BLaER1 (cell line): ENCODE measurements around the gene LRRC74A.
"Not testable (repeated sequence)": the region's sequence is repeated elsewhere in the genome, so short reads cannot be mapped to it uniquely, and the experiment has no call there.

ENCODE experiments used
- H3K27ac ChIP-seq: shearing (Covaris generic); formaldehyde crosslinking; 2 replicates; pipeline ENCODE4 v1.8.1; 2022
- H3K27me3 ChIP-seq: shearing (Covaris generic); formaldehyde crosslinking; 2 replicates; pipeline ENCODE4 v1.8.1; 2022
- H3K36me3 ChIP-seq: shearing (Covaris generic); formaldehyde crosslinking; 2 replicates; pipeline ENCODE4 v1.8.1; 2022
- H3K4me1 ChIP-seq: shearing (Covaris generic); formaldehyde crosslinking; 2 replicates; pipeline ENCODE4 v1.8.1; 2022
- H3K4me2 ChIP-seq: shearing (Covaris generic); formaldehyde crosslinking; 2 replicates; pipeline ENCODE4 v1.8.1; 2022
- H3K4me3 ChIP-seq: shearing (Covaris generic); formaldehyde crosslinking; 2 replicates; pipeline ENCODE4 v1.8.1; 2022
- H3K9ac ChIP-seq: shearing (Covaris generic); formaldehyde crosslinking; 2 replicates; pipeline ENCODE4 v1.8.1; 2022
- H3K9me3 ChIP-seq: shearing (Covaris generic); formaldehyde crosslinking; 2 replicates; pipeline ENCODE4 v1.8.1; 2022
- H4K20me1 ChIP-seq: shearing (Covaris generic); formaldehyde crosslinking; 2 replicates; pipeline ENCODE4 v1.8.1; 2022
- Cebpa-rat ChIP-seq: shearing (Covaris generic); IDR thresholded peaks from 2 replicates; pipeline ENCODE4 v1.8.1; 2022

LRRC74A gene

GRCh38 chr14:76883447-76883846, 57.2 kb downstream of the LRRC74A start:
- Histone ChIP-seq H3K9me3 (no peaks in the 10 kb centered on the region), H3K4me3 (no peak overlapping the region)

GRCh38 chr14:76884394-76884793, 58.2 kb downstream of the LRRC74A start:
- no peak overlapping the region for H3K9ac ChIP-seq
- H4K20me1 ChIP-seq: no peaks in the 10 kb centered on the region
- H3K4me3 ChIP-seq: no peak overlapping the region
- no peaks in the 10 kb centered on the region for H3K36me3 ChIP-seq
- H3K4me2 ChIP-seq: no peak overlapping the region
- peaks cover 13% of the 10 kb centered on the region for H3K4me1 ChIP-seq
- TF ChIP-seq Cebpa-rat: no peak
- H3K9me3 ChIP-seq: no peaks in the 10 kb centered on the region
- H3K27me3 ChIP-seq: no peaks in the 10 kb centered on the region
- H3K27ac ChIP-seq: no peak overlapping the region

More at GRCh38 chr14:76883447-76883846, 57.2 kb downstream of the LRRC74A start:
- H3K4me1 ChIP-seq: peaks cover 13% of the 10 kb centered on the region
- H4K20me1 ChIP-seq: no peaks in the 10 kb centered on the region
- peak overlapping the region; percentile 47 for H3K4me2 ChIP-seq
- H3K36me3 ChIP-seq: no peaks in the 10 kb centered on the region
- H3K27ac ChIP-seq: peak overlapping the region; percentile 38; the same call in 1 of the 2 replicates
- no peak for TF ChIP-seq Cebpa-rat
- no peaks in the 10 kb centered on the region for H3K27me3 ChIP-seq
- H3K9ac ChIP-seq: no peak overlapping the region

- Histone ChIP-seq H3K9ac (no peak overlapping the region), H3K4me1 (peaks cover 13% of the 10 kb centered on the region), H3K9me3 (no peaks in the 10 kb centered on the region), H3K27ac (no peak overlapping the region), H3K4me3 (no peak overlapping the region), H3K4me2 (no peak overlapping the region), H4K20me1 (no peaks in the 10 kb centered on the region), H3K36me3 (no peaks in the 10 kb centered on the region), H3K27me3 (no peaks in the 10 kb centered on the region)
- no peak for TF ChIP-seq Cebpa-rat
Observed at GRCh38 chr14:76884853-76885276, 58.7 kb downstream of the LRRC74A start.

- peaks cover 6% of the 10 kb centered on the region for H3K9me3 ChIP-seq
- no peaks in the 10 kb centered on the region for H3K27me3 ChIP-seq
- no peaks in the 10 kb centered on the region for H3K36me3 ChIP-seq
- H3K4me1 ChIP-seq: peaks cover 13% of the 10 kb centered on the region
- no peak for TF ChIP-seq Cebpa-rat
- no peak overlapping the region for H3K27ac ChIP-seq
- H3K4me3 ChIP-seq: no peak overlapping the region
- H4K20me1 ChIP-seq: no peaks in the 10 kb centered on the region
- no peak overlapping the region for H3K4me2 ChIP-seq
- H3K9ac ChIP-seq: no peak overlapping the region
Observed at GRCh38 chr14:76887191-76887590, 61.0 kb downstream of the LRRC74A start.

- H3K36me3 ChIP-seq: no peaks in the 10 kb centered on the region
- TF ChIP-seq Cebpa-rat: no peak
- no peaks in the 10 kb centered on the region for H3K27me3 ChIP-seq
- no peak overlapping the region for H3K4me2 ChIP-seq
- H3K27ac ChIP-seq: no peak overlapping the region
- no peak overlapping the region for H3K4me3 ChIP-seq
- H3K4me1 ChIP-seq: no peaks in the 10 kb centered on the region
- H4K20me1 ChIP-seq: no peaks in the 10 kb centered on the region
- no peak overlapping the region for H3K9ac ChIP-seq
- H3K9me3 ChIP-seq: peaks cover 26% of the 10 kb centered on the region
Observed at GRCh38 chr14:76891391-76891790, 65.2 kb downstream of the LRRC74A start.

GRCh38 chr14:76894308-76894707, 68.1 kb downstream of the LRRC74A start:
- no peak for TF ChIP-seq Cebpa-rat
- peaks cover 35% of the 10 kb centered on the region for H3K9me3 ChIP-seq
- no peak overlapping the region for H3K9ac ChIP-seq

GRCh38 chr14:76898006-76898405, 71.8 kb downstream of the LRRC74A start:
- not testable (repeated sequence) for H3K4me3 ChIP-seq, H3K36me3 ChIP-seq, H4K20me1 ChIP-seq, H3K4me1 ChIP-seq, H3K4me2 ChIP-seq, H3K27me3 ChIP-seq, H3K9ac ChIP-seq, H3K27ac ChIP-seq
- H3K9me3 ChIP-seq: peaks cover 26% of the 10 kb centered on the region

More at GRCh38 chr14:76894308-76894707, 68.1 kb downstream of the LRRC74A start:
- Histone ChIP-seq H3K27ac (no peak overlapping the region), H3K27me3 (no peaks in the 10 kb centered on the region), H4K20me1 (no peaks in the 10 kb centered on the region), H3K4me1 (no peaks in the 10 kb centered on the region), H3K4me3 (no peak overlapping the region), H3K4me2 (no peak overlapping the region), H3K36me3 (no peaks in the 10 kb centered on the region)

- Histone ChIP-seq H3K9me3 (peaks cover 14% of the 10 kb centered on the region), H3K4me2 (no peak overlapping the region), H3K27me3 (no peaks in the 10 kb centered on the region), H3K9ac (no peak overlapping the region), H3K4me3 (no peak overlapping the region), H3K36me3 (no peaks in the 10 kb centered on the region), H4K20me1 (no peaks in the 10 kb centered on the region), H3K4me1 (peaks cover 26% of the 10 kb centered on the region), H3K27ac (no peak overlapping the region)
- TF ChIP-seq Cebpa-rat: no peak
Observed at GRCh38 chr14:76900682-76901081, 74.5 kb downstream of the LRRC74A start.

- Histone ChIP-seq H3K4me3 (no peak overlapping the region), H3K9me3 (peaks cover 14% of the 10 kb centered on the region), H3K27me3 (no peaks in the 10 kb centered on the region), H3K36me3 (no peaks in the 10 kb centered on the region), H3K4me1 (peaks cover 33% of the 10 kb centered on the region), H3K27ac (no peak overlapping the region), H4K20me1 (no peaks in the 10 kb centered on the region), H3K4me2 (no peak overlapping the region), H3K9ac (no peak overlapping the region)
- no peak for TF ChIP-seq Cebpa-rat
Observed at GRCh38 chr14:76901171-76902055, 75.2 kb downstream of the LRRC74A start.

GRCh38 chr14:76902591-76902990, 76.4 kb downstream of the LRRC74A start:
- peaks cover 14% of the 10 kb centered on the region for H3K9me3 ChIP-seq
- no peak overlapping the region for H3K9ac ChIP-seq
- H3K27me3 ChIP-seq: no peaks in the 10 kb centered on the region
- H3K4me3 ChIP-seq: no peak overlapping the region
- no peak overlapping the region for H3K27ac ChIP-seq
- H4K20me1 ChIP-seq: no peaks in the 10 kb centered on the region
- peaks cover 45% of the 10 kb centered on the region for H3K4me1 ChIP-seq
- no peak for TF ChIP-seq Cebpa-rat
- H3K4me2 ChIP-seq: no peak overlapping the region
- H3K36me3 ChIP-seq: no peaks in the 10 kb centered on the region
